ENCODE measurements around the gene STAT3. TPM values are rescaled to one million over a fixed set of nuclear protein-coding genes. Genes with fewer than 3 reads are reported as not detected.

STAT3 gene
- total RNA-seq, 1 experiment from 2014 or later: 61.0 TPM

GRCh38 chr17:42285346-42286050 is 102.7 kb downstream of the STAT3 start:
- no peaks in the 10 kb centered on the region for H3K36me3 ChIP-seq (ENCODE audit: control insufficient read depth in 1 of 2, insufficient read depth in 2 of 2, low read length in 2 of 2)
- no peak overlapping the region for H2AFZ ChIP-seq (ENCODE audit: low read depth, low read length, poor library complexity, severe bottlenecking)
- no peaks in the 10 kb centered on the region for H3K27me3 ChIP-seq (ENCODE audit: insufficient read depth, low read length)
- no TSS peak for BruUV-seq (replicated peaks)
- no peak overlapping the region for H3K27ac ChIP-seq (ENCODE audit: low read depth, low read length)
- no peaks in the 10 kb centered on the region for H3K9me2 ChIP-seq (ENCODE audit: insufficient read depth)
- no peaks in the 10 kb centered on the region for H3K9me3 ChIP-seq (ENCODE audit: control insufficient read depth in 1 of 2, insufficient read depth in 1 of 2, low read depth in 1 of 2, low read length in 2 of 2)
- TF ChIP-seq JUND (IDR thresholded peaks at IDR 0.05): no peak
- TF ChIP-seq YY1 (IDR thresholded peaks at IDR 0.05; ENCODE audit: extremely low read depth, insufficient replicate concordance, low read depth, low read length): no peak
- TF ChIP-seq SIN3A (IDR thresholded peaks at IDR 0.05; ENCODE audit: low read depth): no peak
- TF ChIP-seq ELF1 (IDR thresholded peaks at IDR 0.05; ENCODE audit: borderline replicate concordance, low read depth): no peak
- no peak for TF ChIP-seq CTCF (IDR thresholded peaks at IDR 0.05 in 2 of 3, conservative IDR thresholded peaks at IDR 0.05 in 1 of 3; ENCODE audit: borderline replicate concordance in 1 of 3, insufficient read depth in 1 of 3, low read depth in 2 of 3, low read length in 2 of 3)
- no peak for TF ChIP-seq ZNF274 (IDR thresholded peaks at IDR 0.05; ENCODE audit: low read depth, low read length)
- TF ChIP-seq FOSL1 (IDR thresholded peaks at IDR 0.05; ENCODE audit: low read depth): no peak
- no peak for TF ChIP-seq POLR2AphosphoS5 (IDR thresholded peaks at IDR 0.05; ENCODE audit: low read depth, low read length)
- no peak for TF ChIP-seq MAX (IDR thresholded peaks at IDR 0.05)
- TF ChIP-seq POLR2A (IDR thresholded peaks at IDR 0.05; ENCODE audit: borderline replicate concordance, extremely low read depth, insufficient read depth, insufficient read length): no peak
- no peak for TF ChIP-seq ZBTB33 (IDR thresholded peaks at IDR 0.05; ENCODE audit: extremely low read depth, insufficient replicate concordance, low read length)
- TF ChIP-seq SP1 (IDR thresholded peaks at IDR 0.05; ENCODE audit: low read depth): no peak
- TF ChIP-seq EGR1 (IDR thresholded peaks at IDR 0.05; ENCODE audit: low read depth): no peak
- no peak for TF ChIP-seq RAD21 (IDR thresholded peaks at IDR 0.05; ENCODE audit: low read depth)
- no peak for TF ChIP-seq ZFX (IDR thresholded peaks at IDR 0.05)
- H3K9ac ChIP-seq (ENCODE audit: low read length): no peak overlapping the region
- ChIA-PET POLR2A (no interaction called here), CTCF (no interaction called here), RAD21 (ENCODE audit: low non-redundant PET in 1 of 2, low total read pairs in 2 of 2, uncharacterized antibody in 2 of 2, unreplicated experiment in 2 of 2) (interaction anchor here in 1 of 2 experiments (0.7 kb wide), 1 partner anchor 19 kb away, joined by 3 read pairs; no protein-coding TSS in a partner anchor)
- H3K4me2 ChIP-seq (ENCODE audit: low read length): no peak overlapping the region
- DNase-seq (ENCODE audit: low read depth, low spot score) (no peak), ATAC-seq (no peak)
- intact Hi-C loops (cut with micrococcal nuclease): no loop called here
- no peaks in the 10 kb centered on the region for H4K20me1 ChIP-seq (ENCODE audit: insufficient read depth)
- no peaks in the 10 kb centered on the region for H3K4me1 ChIP-seq (ENCODE audit: control insufficient read depth in 1 of 2, insufficient read depth in 2 of 2, low read length in 2 of 2)
- no peaks in the 10 kb centered on the region for H3K79me2 ChIP-seq (ENCODE audit: insufficient read depth, low read length)
- H3K4me3 ChIP-seq (replicated peaks in 1 of 2; ENCODE audit: low read depth in 1 of 2, low read length in 2 of 2): no peak overlapping the region
